GM13976 (cell line): ENCODE measurements around the gene NKD1.

ENCODE experiments used
- DNase-seq: peaks from one replicate; pipeline ENCODE4 v3.0.0; 2012; ENCODE audit warnings: low spot score
- CTCF ChIP-seq: IDR thresholded peaks from 2 replicates; pipeline ENCODE4 v1.5.1; 2012; ENCODE audit warnings: borderline replicate concordance, mild to moderate bottlenecking; ENCODE audit not compliant: insufficient read depth; ENCODE audit errors: extremely low read depth, missing control alignments, control extremely low read depth
- in situ Hi-C: fragments of 300-500 bp; cut with MboI; formaldehyde crosslinking; loops from one replicate; pipeline ENCODE4 v1.12.0; 2022; ENCODE audit warnings: low sequenced_read_pairs, mixed read lengths, inconsistent platforms; ENCODE audit not compliant: unreplicated experiment

NKD1 gene

GRCh38 chr16:50625374-50625773 is 77.2 kb downstream of the NKD1 start:
- TF ChIP-seq CTCF: no peak
- no peak for DNase-seq
- in situ Hi-C loops: no loop called here

GRCh38 chr16:50626868-50627267 is 78.7 kb downstream of the NKD1 start:
- DNase-seq: no peak
- in situ Hi-C loops: no loop called here
- TF ChIP-seq CTCF: no peak

- in situ Hi-C loops: no loop called here
- DNase-seq: peak; percentile 68
- TF ChIP-seq CTCF: peak; percentile 26
Measured at GRCh38 chr16:50627419-50627818, 79.2 kb downstream of the NKD1 start.

GRCh38 chr16:50628156-50628802 is 80.1 kb downstream of the NKD1 start:
- no peak for DNase-seq
- no peak for TF ChIP-seq CTCF
- in situ Hi-C loops: no loop called here

GRCh38 chr16:50629334-50629733 is 81.1 kb downstream of the NKD1 start:
- DNase-seq: no peak
- in situ Hi-C loops: no loop called here
- TF ChIP-seq CTCF: no peak

GRCh38 chr16:50630394-50631020 is 82.3 kb downstream of the NKD1 start:
- in situ Hi-C loops: no loop called here
- no peak for TF ChIP-seq CTCF
- DNase-seq: no peak
